Cardiac fibroblast (primary cell): Measurements from ENCODE around the gene FLT3LG.
A peak's percentile ranks its signal among the peaks of the same experiment; 100 is the strongest.

Source experiments
- DNase-seq, 2 donors: peaks; one replicate each; pipeline versions ENCODE4 v3.0.0 to v3.0.0-alpha.2; 2010; ENCODE audit warnings: low read depth in 2 of 2
- H3K4me3 ChIP-seq, 2 donors: replicated peaks in 1 of 2; 1 replicate in 1 of 2; 2 replicates in 1 of 2; pipeline ENCODE4 v1.5.1; 2011; ENCODE audit warnings: low read depth in 2 of 2, low read length in 2 of 2, mild to moderate bottlenecking in 2 of 2, moderate library complexity in 1 of 2
- TF ChIP-seq, protein P1 (sequence below): IDR thresholded peaks from one replicate; pipeline ENCODE4 v1.5.1; 2011; ENCODE audit warnings: low read depth, mild to moderate bottlenecking, low read length, inconsistent platforms

FLT3LG gene

DNA sequence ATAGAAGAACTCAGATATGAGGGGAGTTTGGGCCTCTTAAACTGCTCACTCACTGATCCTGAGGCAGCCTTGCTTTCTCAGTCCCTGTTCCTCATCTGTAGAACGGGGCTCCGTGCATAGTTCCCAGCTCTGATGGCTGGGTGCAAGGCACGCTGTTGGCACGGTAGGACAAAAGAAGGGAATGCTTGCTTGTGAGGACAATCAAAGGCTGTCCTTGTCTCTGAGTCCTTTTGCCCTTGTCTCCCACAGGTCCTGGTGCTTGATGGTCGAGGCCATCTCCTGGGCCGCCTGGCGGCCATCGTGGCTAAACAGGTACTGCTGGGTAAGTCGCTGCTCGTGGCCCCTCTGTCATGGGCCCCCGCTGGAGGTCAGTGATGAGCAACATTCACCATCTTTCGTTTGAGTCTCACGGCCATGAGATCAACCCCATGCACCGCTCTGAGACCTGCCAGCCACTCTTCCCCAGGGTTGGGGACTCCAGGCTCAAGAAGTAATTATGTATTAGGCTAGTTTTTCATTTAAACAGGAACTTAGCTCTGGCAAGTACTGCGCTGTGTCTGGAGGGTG is 15.7 kb downstream of the FLT3LG start:
- peak overlapping the region; percentile 87 to 96 for H3K4me3 ChIP-seq
- no peak for DNase-seq
- TF ChIP-seq, protein P1, sequence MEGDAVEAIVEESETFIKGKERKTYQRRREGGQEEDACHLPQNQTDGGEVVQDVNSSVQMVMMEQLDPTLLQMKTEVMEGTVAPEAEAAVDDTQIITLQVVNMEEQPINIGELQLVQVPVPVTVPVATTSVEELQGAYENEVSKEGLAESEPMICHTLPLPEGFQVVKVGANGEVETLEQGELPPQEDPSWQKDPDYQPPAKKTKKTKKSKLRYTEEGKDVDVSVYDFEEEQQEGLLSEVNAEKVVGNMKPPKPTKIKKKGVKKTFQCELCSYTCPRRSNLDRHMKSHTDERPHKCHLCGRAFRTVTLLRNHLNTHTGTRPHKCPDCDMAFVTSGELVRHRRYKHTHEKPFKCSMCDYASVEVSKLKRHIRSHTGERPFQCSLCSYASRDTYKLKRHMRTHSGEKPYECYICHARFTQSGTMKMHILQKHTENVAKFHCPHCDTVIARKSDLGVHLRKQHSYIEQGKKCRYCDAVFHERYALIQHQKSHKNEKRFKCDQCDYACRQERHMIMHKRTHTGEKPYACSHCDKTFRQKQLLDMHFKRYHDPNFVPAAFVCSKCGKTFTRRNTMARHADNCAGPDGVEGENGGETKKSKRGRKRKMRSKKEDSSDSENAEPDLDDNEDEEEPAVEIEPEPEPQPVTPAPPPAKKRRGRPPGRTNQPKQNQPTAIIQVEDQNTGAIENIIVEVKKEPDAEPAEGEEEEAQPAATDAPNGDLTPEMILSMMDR = no peak

DNA sequence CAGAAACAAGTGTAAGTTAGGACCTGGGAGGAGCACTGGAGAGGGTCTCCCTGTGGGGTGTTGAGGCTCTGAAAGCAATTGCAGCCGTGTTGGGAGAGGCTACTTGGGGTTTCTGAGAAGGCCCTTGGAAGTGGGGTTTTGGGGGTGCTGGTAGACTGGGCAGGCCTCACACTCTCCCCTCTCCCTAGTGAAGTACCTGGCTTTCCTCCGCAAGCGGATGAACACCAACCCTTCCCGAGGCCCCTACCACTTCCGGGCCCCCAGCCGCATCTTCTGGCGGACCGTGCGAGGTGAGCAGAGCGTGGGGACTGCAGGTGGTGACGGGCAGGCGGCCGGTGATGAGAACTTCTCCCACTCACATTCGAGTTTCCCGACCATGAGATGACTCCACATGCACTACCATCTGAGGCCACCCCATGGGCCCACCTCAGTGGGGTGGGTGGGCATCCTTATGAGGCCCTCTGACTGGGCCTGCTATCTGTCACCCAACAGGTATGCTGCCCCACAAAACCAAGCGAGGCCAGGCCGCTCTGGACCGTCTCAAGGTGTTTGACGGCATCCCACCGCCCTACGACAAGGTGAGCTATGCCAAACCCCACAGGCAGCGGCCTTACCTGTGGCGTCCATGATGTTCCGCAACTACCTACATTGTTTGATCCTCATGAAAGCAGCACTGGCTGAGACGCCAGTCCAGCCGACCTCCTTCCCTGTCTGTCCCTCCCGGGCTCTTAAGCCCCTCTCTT is 16.4 kb downstream of the FLT3LG start:
- no peak for DNase-seq
- H3K4me3 ChIP-seq = peak overlapping the region in 1 of 2 donors; percentile 96
- TF ChIP-seq, protein P1 = no peak

DNA sequence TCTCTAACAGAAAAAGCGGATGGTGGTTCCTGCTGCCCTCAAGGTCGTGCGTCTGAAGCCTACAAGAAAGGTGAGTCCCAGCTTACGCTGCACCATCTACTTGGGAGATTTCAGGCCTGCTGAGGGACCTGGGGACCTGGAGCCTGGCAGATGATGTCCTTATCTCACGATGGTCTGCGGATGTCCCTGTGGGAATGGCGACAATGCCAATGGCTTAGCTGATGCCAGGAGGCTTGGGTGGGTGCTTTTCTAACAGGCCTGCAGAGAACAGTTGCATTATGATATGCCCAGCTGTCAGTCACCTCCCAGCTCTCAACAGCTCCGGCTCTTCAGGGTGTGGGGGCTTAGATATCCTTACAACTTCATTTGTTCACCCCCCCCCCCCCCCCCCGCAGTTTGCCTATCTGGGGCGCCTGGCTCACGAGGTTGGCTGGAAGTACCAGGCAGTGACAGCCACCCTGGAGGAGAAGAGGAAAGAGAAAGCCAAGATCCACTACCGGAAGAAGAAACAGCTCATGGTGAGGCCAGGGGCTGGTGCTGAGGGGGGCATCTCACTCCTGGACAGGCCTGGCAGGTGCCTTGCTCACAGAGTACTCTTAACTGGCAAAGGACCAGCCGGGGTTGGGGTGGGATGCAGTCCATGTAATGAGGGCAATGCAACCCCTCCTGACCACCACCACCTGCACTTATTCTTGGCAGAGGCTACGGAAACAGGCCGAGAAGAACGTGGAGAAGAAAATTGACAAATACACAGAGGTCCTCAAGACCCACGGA is 17.2 kb downstream of the FLT3LG start:
- TF ChIP-seq, protein P1 = no peak
- no peak for DNase-seq
- no peak overlapping the region for H3K4me3 ChIP-seq

DNA sequence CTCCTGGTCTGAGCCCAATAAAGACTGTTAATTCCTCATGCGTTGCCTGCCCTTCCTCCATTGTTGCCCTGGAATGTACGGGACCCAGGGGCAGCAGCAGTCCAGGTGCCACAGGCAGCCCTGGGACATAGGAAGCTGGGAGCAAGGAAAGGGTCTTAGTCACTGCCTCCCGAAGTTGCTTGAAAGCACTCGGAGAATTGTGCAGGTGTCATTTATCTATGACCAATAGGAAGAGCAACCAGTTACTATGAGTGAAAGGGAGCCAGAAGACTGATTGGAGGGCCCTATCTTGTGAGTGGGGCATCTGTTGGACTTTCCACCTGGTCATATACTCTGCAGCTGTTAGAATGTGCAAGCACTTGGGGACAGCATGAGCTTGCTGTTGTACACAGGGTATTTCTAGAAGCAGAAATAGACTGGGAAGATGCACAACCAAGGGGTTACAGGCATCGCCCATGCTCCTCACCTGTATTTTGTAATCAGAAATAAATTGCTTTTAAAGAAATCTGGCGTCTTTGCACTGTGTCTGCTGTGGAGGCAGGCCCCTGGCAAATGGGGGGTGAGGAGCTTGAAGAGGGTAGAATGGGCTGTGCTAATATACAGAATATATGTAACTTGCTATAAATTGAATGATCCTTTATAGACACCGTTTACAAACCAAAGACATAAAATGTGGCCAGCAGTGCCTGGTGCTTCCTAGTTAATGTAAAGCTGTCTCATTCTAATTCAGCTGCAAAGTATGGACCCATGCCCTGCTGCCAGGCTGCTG is 18.0 kb downstream of the FLT3LG start:
- no peak overlapping the region for H3K4me3 ChIP-seq
- DNase-seq = no peak
- TF ChIP-seq, protein P1 = no peak

DNA sequence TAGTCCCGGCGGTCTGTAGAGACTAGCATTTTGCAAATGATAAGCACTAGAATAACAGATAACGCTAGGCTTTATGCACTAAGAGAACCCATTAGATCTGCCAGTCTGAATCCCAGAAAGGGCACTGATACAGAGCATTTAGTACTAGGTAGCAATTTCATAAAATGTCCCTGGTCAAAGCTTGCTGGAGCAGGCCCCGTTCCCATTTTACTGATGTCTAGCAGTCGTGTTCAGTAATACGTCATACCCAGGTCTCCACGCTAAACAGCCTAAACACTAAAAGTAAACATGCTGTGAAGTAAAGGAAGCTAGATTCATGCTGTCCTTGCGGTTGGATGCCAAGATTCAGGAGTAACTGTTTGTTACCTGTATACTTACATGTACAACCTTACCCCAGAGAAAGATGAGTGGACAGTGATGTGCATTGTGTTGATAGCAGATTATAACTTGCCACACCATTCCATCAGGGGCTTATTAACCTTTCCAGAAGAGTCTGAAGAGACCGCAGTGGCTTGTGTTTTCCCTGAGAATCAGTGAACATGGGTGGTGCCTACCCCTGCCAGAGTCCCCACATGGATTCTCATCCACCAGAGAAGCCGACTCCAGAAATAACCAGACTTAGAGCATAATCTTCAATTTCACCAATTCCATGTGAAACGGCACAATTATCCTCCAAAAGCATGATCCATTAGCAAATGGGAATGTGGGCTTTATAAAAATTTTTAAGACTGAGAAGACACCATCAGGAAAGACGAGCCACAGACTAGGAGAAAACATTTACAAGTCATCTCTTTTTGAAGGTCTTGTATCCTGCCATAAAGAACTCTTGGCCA is 18.8 kb downstream of the FLT3LG start:
- no peak overlapping the region for H3K4me3 ChIP-seq
- TF ChIP-seq, protein P1 = no peak
- peak in 1 of 2 donors; percentile 47 for DNase-seq

DNA sequence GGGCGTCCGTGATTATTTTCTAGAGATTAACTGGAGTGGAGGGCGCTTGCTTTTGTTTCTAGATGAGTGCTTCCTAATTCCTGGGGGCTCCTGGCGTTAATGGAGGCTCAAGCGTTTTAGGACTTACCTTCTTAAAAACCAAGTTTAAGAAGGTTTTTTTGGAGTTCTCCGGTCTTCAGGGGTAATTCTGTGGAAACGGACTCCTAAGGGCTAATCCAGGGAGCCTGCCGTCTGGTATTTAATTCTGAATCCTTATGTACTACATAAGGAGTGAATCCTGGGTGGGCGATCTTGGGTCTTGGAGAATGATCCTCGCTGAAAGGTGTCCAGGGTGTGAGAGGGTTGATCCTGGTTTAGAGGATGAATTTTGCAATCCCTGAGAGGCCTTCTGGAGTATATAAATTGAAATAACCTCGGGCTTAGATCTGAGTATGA is 22.6 kb downstream of the FLT3LG start:
- H3K4me3 ChIP-seq = peak overlapping the region; percentile 79 to 94
- no peak for DNase-seq

More for the DNA sequence above, 22.6 kb downstream of the FLT3LG start:
- TF ChIP-seq, protein P1 = no peak
